ENCODE results near the gene USP24.

- TF ChIP-seq FOXM1 (IDR thresholded peaks at IDR 0.05; ENCODE audit: borderline replicate concordance, low read depth) (no peak), RAD21 (IDR thresholded peaks at IDR 0.05; ENCODE audit: low read depth) (no peak), CEBPB (IDR thresholded peaks at IDR 0.05) (no peak), REST (IDR thresholded peaks at IDR 0.05; ENCODE audit: low read depth) (no peak), EGR1 (IDR thresholded peaks at IDR 0.05) (no peak), YY1 (IDR thresholded peaks at IDR 0.05; ENCODE audit: low read depth) (no peak), NFIC (IDR thresholded peaks at IDR 0.05) (no peak), EP300 (IDR thresholded peaks at IDR 0.05; ENCODE audit: borderline replicate concordance) (no peak), CREB1 (IDR thresholded peaks at IDR 0.05; ENCODE audit: low read depth) (no peak), TEAD4 (IDR thresholded peaks at IDR 0.05) (no peak)
- TF ChIP-seq, protein P1, sequence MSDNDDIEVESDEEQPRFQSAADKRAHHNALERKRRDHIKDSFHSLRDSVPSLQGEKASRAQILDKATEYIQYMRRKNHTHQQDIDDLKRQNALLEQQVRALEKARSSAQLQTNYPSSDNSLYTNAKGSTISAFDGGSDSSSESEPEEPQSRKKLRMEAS (IDR thresholded peaks at IDR 0.05) = no peak
- TF ChIP-seq, protein P2, sequence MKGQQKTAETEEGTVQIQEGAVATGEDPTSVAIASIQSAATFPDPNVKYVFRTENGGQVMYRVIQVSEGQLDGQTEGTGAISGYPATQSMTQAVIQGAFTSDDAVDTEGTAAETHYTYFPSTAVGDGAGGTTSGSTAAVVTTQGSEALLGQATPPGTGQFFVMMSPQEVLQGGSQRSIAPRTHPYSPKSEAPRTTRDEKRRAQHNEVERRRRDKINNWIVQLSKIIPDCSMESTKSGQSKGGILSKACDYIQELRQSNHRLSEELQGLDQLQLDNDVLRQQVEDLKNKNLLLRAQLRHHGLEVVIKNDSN (IDR thresholded peaks at IDR 0.05) = no peak
Measured at GRCh38 chr1:55051621-55052020, 163.5 kb downstream of the USP24 start.

All from Ishikawa (cell line).